Measurements from ENCODE around the gene NIM1K.

DNA sequence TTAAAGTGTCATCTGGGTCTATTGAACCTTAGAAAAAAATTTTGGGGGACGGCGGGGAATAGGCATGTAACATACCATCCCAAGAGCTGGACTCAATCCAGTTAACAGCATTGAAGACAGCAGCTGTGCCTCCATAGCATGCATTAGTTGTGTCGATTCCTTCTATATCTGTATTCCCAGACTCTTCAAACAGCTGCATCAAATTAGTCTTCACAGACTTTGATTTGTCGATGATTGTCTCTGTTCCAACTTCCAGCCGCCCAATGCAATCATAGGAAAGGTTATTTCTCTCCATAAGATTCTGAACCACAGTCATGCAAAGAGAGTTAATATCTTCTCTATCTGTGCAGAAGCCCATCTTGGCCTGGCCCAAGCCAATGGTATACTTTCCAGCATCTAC, 106.4 kb downstream of the NIM1K start:
- TF ChIP-seq EZH2 (IDR thresholded peaks at IDR 0.05; ENCODE audit: insufficient read depth, poor library complexity, severe bottlenecking), result no peak
- TF ChIP-seq EZH2phosphoT487 (IDR thresholded peaks at IDR 0.05; ENCODE audit: insufficient read depth, low read depth), result no peak

Data from GM23248 (cell line).